GM19372 (cell line): ENCODE measurements around the gene TMA7.

ENCODE experiments used
- ATAC-seq: cut with Tn5 transposase; IDR thresholded peaks from one replicate; pipeline ENCODE4 v1.9.1; 2021; ENCODE audit warnings: mild to moderate bottlenecking, low read depth, moderate library complexity; ENCODE audit not compliant: unreplicated experiment

TMA7 gene

GRCh38 chr3:48422272-48422671 is 17.8 kb upstream of the TMA7 start:
- no peak for ATAC-seq

GRCh38 chr3:48422681-48423080 is 17.4 kb upstream of the TMA7 start:
- no peak for ATAC-seq

- no peak for ATAC-seq
Observed at GRCh38 chr3:48423241-48423882, 16.7 kb upstream of the TMA7 start.

GRCh38 chr3:48423883-48424695 is 16.0 kb upstream of the TMA7 start:
- ATAC-seq: no peak

GRCh38 chr3:48425281-48425812 is 14.7 kb upstream of the TMA7 start:
- ATAC-seq: no peak

- no peak for ATAC-seq
Observed at GRCh38 chr3:48426401-48426909, 13.6 kb upstream of the TMA7 start.

GRCh38 chr3:48426944-48427629 is 13.0 kb upstream of the TMA7 start:
- no peak for ATAC-seq

GRCh38 chr3:48427630-48427962 is 12.5 kb upstream of the TMA7 start:
- no peak for ATAC-seq

- no peak for ATAC-seq
Observed at GRCh38 chr3:48428088-48428571, 11.9 kb upstream of the TMA7 start.

- peak; percentile 24 for ATAC-seq
Observed at GRCh38 chr3:48428572-48429316, 11.3 kb upstream of the TMA7 start.

- ATAC-seq: peak; percentile 45
Observed at GRCh38 chr3:48429317-48429959, 10.6 kb upstream of the TMA7 start.

GRCh38 chr3:48429960-48430707 is 9.9 kb upstream of the TMA7 start, which contains the start of gene PLXNB1:
Gene PLXNB1, minus strand, starts transcription at chr3:48430086. Its CDS starts 5,475 bp downstream, at chr3:48424611.
- no peak for ATAC-seq

- no peak for ATAC-seq
Observed at GRCh38 chr3:48430708-48431101, 9.4 kb upstream of the TMA7 start.

- ATAC-seq: no peak
Observed at GRCh38 chr3:48431224-48432029, 8.6 kb upstream of the TMA7 start.

GRCh38 chr3:48432411-48433371 is 7.4 kb upstream of the TMA7 start:
- ATAC-seq: no peak

GRCh38 chr3:48433472-48434118 is 6.5 kb upstream of the TMA7 start:
- ATAC-seq: no peak
